T-helper 2 cell treated with Interferon-gamma antibody and Interleukin-4, amounts not matched to agents 5 μg/mL and 100 μg/mL, for 36 hours (primary cell): Measurements from ENCODE around the gene PODXL2.

Source experiments
- DNase-seq: peaks from one replicate; pipeline ENCODE4 v3.0.0; 2021; ENCODE audit warnings: low spot score
- H3K27ac Mint-ChIP-seq: one replicate; pipeline ENCODE4 v1.8.0; 2021; ENCODE audit warnings: mild to moderate bottlenecking, mixed read lengths
- H3K27me3 Mint-ChIP-seq: one replicate; pipeline ENCODE4 v1.8.0; 2021; ENCODE audit warnings: low read depth, mixed read lengths
- H3K36me3 Mint-ChIP-seq: one replicate; pipeline ENCODE4 v1.8.0; 2021; ENCODE audit warnings: low read depth, mixed read lengths
- H3K4me1 Mint-ChIP-seq: one replicate; pipeline ENCODE4 v1.8.0; 2021; ENCODE audit warnings: low read depth, mixed read lengths
- H3K4me3 Mint-ChIP-seq: one replicate; pipeline ENCODE4 v1.8.0; 2022; ENCODE audit warnings: mild to moderate bottlenecking, moderate library complexity, mixed read lengths
- H3K9me3 Mint-ChIP-seq: one replicate; pipeline ENCODE4 v1.8.0; 2021; ENCODE audit warnings: mixed read lengths

Gene PODXL2

GRCh38 chr3:127718916-127719290, 89.9 kb downstream of the PODXL2 start:
- Mint-ChIP-seq H3K9me3 (no peaks in the 10 kb centered on the region), H3K27ac (no peak overlapping the region)

DNA sequence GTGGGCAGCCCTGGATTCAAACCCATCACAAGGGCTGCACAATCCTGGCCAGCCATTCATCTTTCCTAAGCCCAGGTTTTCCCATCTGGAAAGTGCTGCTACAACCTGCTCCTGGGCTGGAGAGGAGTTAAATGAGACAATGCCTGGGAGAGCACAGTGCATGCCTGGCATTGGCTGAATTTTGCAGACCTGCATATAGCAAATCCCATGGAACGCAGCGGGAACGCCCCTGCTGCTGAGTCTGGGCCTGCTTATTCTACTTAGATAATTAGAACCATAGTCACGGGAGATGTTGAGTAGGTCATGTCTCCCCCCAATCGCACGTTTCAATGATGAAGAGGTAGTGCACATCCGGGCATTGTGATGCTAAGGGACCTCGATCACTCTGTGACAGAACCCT, 90.4 kb downstream of the PODXL2 start:
- Mint-ChIP-seq H3K4me1 (no peaks in the 10 kb centered on the region), H3K27me3 (peaks cover 5% of the 10 kb centered on the region), H3K9me3 (no peaks in the 10 kb centered on the region), H3K4me3 (no peak overlapping the region), H3K27ac (no peak overlapping the region), H3K36me3 (no peaks in the 10 kb centered on the region)
- DNase-seq: no peak

More at GRCh38 chr3:127718916-127719290, 89.9 kb downstream of the PODXL2 start:
- no peak for DNase-seq
- peaks cover 5% of the 10 kb centered on the region for H3K27me3 Mint-ChIP-seq
- no peak overlapping the region for H3K4me3 Mint-ChIP-seq
- H3K36me3 Mint-ChIP-seq: no peaks in the 10 kb centered on the region
- H3K4me1 Mint-ChIP-seq: no peaks in the 10 kb centered on the region

GRCh38 chr3:127720161-127720823, 91.3 kb downstream of the PODXL2 start:
- Mint-ChIP-seq H3K4me1 (no peaks in the 10 kb centered on the region), H3K27me3 (peaks cover 5% of the 10 kb centered on the region), H3K4me3 (no peak overlapping the region), H3K27ac (no peak overlapping the region), H3K36me3 (no peaks in the 10 kb centered on the region), H3K9me3 (no peaks in the 10 kb centered on the region)
- no peak for DNase-seq

DNA sequence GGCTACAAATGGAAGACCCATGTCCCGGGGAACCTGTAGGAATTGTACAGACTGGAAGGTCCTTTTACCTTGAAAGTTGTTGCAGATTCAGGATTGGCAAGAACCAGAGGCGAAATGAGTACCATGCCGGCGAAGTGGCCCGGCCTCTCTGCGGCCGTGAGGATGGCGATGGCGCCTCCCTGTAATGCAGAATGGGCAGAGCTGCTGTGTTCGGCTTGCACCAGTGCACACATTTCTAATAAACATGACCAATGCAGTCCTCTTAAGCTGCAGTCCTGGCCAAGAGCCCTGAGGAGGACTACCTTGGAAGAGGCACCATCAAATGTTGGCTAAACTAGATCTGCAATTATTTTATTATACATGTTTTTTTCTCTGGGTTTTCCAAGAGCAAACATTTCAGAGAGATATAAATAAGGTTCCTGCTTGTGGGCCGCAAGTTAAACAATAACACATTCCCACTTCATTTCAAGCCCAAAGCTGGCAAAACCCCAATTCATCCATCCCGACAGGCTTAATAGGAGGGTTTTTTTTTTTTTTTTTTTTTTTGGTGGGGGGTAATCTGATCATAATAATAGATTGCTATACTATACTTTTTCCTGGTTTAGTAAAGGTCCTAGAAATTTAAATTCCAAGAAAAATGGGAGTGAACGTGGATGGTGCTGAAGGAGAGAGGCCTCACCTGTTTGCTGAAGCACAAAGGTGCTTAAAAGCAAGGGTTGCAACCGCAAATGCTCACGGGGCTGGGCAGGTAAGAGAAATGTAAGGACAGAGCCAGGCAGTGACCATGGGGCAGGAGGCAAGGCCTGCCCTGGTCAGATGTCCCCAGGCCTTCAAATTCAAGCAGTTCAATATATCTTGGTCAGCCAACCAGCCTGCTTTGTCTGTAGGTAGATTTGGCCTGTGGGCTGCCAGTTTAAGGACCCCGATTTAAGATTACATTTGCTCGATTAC, 92.3 kb downstream of the PODXL2 start:
- no peak for DNase-seq
- no peaks in the 10 kb centered on the region for H3K4me1 Mint-ChIP-seq
- H3K36me3 Mint-ChIP-seq: no peaks in the 10 kb centered on the region
- H3K9me3 Mint-ChIP-seq: no peaks in the 10 kb centered on the region
- peaks cover 5% of the 10 kb centered on the region for H3K27me3 Mint-ChIP-seq
- H3K27ac Mint-ChIP-seq: no peak overlapping the region
- H3K4me3 Mint-ChIP-seq: no peak overlapping the region

GRCh38 chr3:127722091-127722784, 93.3 kb downstream of the PODXL2 start:
- Mint-ChIP-seq H3K27me3 (peaks cover 5% of the 10 kb centered on the region), H3K4me3 (no peak overlapping the region), H3K36me3 (no peaks in the 10 kb centered on the region), H3K27ac (no peak overlapping the region), H3K9me3 (no peaks in the 10 kb centered on the region), H3K4me1 (no peaks in the 10 kb centered on the region)
- no peak for DNase-seq
